Neuron (in vitro differentiated cells): ENCODE data around the gene ABCF2.

Source experiments
- H2AFZ ChIP-seq: one replicate; pipeline ENCODE4 v1.6.1; 2013; ENCODE audit warnings: low read depth, mild to moderate bottlenecking, inconsistent platforms, low read length, moderate library complexity
- H3K27me3 ChIP-seq: one replicate; pipeline ENCODE4 v1.6.1; 2013; ENCODE audit warnings: low read length; ENCODE audit not compliant: insufficient read depth
- H3K36me3 ChIP-seq: one replicate; pipeline ENCODE4 v1.6.1; 2013; ENCODE audit warnings: low read length; ENCODE audit not compliant: insufficient read depth
- H3K4me1 ChIP-seq: one replicate; pipeline ENCODE4 v1.6.1; 2013; ENCODE audit warnings: low read length; ENCODE audit not compliant: insufficient read depth
- H3K4me3 ChIP-seq: 2 replicates; pipeline ENCODE4 v1.5.1; 2013; ENCODE audit warnings: mild to moderate bottlenecking, low read length, moderate library complexity
- H3K9me3 ChIP-seq: one replicate; pipeline ENCODE4 v1.6.1; 2013; ENCODE audit warnings: low read length

Gene ABCF2

GRCh38 chr7:151250181-151251132 is 23.5 kb upstream of the ABCF2 start:
- Histone ChIP-seq H3K36me3 (no peaks in the 10 kb centered on the region), H3K27me3 (no peaks in the 10 kb centered on the region), H2AFZ (no peak overlapping the region), H3K9me3 (no peaks in the 10 kb centered on the region), H3K4me3 (peak overlapping the region; percentile 74), H3K4me1 (peaks cover 61% of the 10 kb centered on the region)

- Histone ChIP-seq H3K36me3 (no peaks in the 10 kb centered on the region), H3K4me1 (peaks cover 63% of the 10 kb centered on the region), H3K27me3 (no peaks in the 10 kb centered on the region)
Measured at GRCh38 chr7:151249732-151250072, 22.7 kb upstream of the ABCF2 start.

GRCh38 chr7:151249034-151249731 is 22.2 kb upstream of the ABCF2 start:
- Histone ChIP-seq H3K4me1 (peaks cover 65% of the 10 kb centered on the region), H2AFZ (peak overlapping the region; percentile 69), H3K9me3 (no peaks in the 10 kb centered on the region), H3K36me3 (no peaks in the 10 kb centered on the region), H3K27me3 (no peaks in the 10 kb centered on the region), H3K4me3 (peak overlapping the region; percentile 74)

More at GRCh38 chr7:151249732-151250072, 22.7 kb upstream of the ABCF2 start:
- peak overlapping the region; percentile 74 for H3K4me3 ChIP-seq
- H2AFZ ChIP-seq: peak overlapping the region; percentile 69
- H3K9me3 ChIP-seq: no peaks in the 10 kb centered on the region

- peak within 1 kb of the TSS; percentile 74 for H3K4me3 ChIP-seq
- peak within 1 kb of the TSS; percentile 69 for H2AFZ ChIP-seq
- H3K27me3 ChIP-seq: no peaks in the 10 kb centered on the region
- no peaks in the 10 kb centered on the region for H3K36me3 ChIP-seq
- H3K9me3 ChIP-seq: no peaks in the 10 kb centered on the region
- peaks cover 67% of the 10 kb centered on the region for H3K4me1 ChIP-seq
Measured at GRCh38 chr7:151248346-151249033, 21.5 kb upstream of the ABCF2 start, which contains the start of gene SMARCD3. Gene SMARCD3, minus strand, starts transcription at chr7:151248694. Its CDS starts 132 bp downstream, at chr7:151248562.

GRCh38 chr7:151247611-151248345 is 20.8 kb upstream of the ABCF2 start:
- Histone ChIP-seq H2AFZ (no peak overlapping the region), H3K36me3 (peaks cover 2% of the 10 kb centered on the region), H3K4me3 (peak overlapping the region; percentile 74), H3K4me1 (peaks cover 67% of the 10 kb centered on the region), H3K27me3 (no peaks in the 10 kb centered on the region), H3K9me3 (no peaks in the 10 kb centered on the region)

- Histone ChIP-seq H3K9me3 (no peaks in the 10 kb centered on the region), H3K4me3 (peak overlapping the region; percentile 74), H3K36me3 (peaks cover 6% of the 10 kb centered on the region), H3K4me1 (peaks cover 68% of the 10 kb centered on the region), H3K27me3 (no peaks in the 10 kb centered on the region), H2AFZ (no peak overlapping the region)
Measured at GRCh38 chr7:151246851-151247580, 20.0 kb upstream of the ABCF2 start.

- peak overlapping the region; percentile 8 for H3K4me3 ChIP-seq
- H2AFZ ChIP-seq: no peak overlapping the region
- H3K9me3 ChIP-seq: no peaks in the 10 kb centered on the region
- H3K27me3 ChIP-seq: no peaks in the 10 kb centered on the region
- H3K4me1 ChIP-seq: peaks cover 68% of the 10 kb centered on the region
- H3K36me3 ChIP-seq: peaks cover 14% of the 10 kb centered on the region
Measured at GRCh38 chr7:151246102-151246850, 19.3 kb upstream of the ABCF2 start.

- Histone ChIP-seq H3K9me3 (no peaks in the 10 kb centered on the region), H3K27me3 (no peaks in the 10 kb centered on the region), H2AFZ (no peak overlapping the region), H3K4me3 (no peak overlapping the region), H3K36me3 (peaks cover 21% of the 10 kb centered on the region), H3K4me1 (peaks cover 61% of the 10 kb centered on the region)
Measured at GRCh38 chr7:151245360-151246101, 18.5 kb upstream of the ABCF2 start.

- H3K27me3 ChIP-seq: no peaks in the 10 kb centered on the region
- no peak overlapping the region for H3K4me3 ChIP-seq
- H3K4me1 ChIP-seq: peaks cover 54% of the 10 kb centered on the region
- H3K36me3 ChIP-seq: peaks cover 26% of the 10 kb centered on the region
- H3K9me3 ChIP-seq: no peaks in the 10 kb centered on the region
- no peak overlapping the region for H2AFZ ChIP-seq
Measured at GRCh38 chr7:151244841-151245346, 17.9 kb upstream of the ABCF2 start.

GRCh38 chr7:151244196-151244840 is 17.3 kb upstream of the ABCF2 start:
- no peak overlapping the region for H2AFZ ChIP-seq
- H3K4me3 ChIP-seq: no peak overlapping the region
- H3K36me3 ChIP-seq: peaks cover 32% of the 10 kb centered on the region
- H3K27me3 ChIP-seq: no peaks in the 10 kb centered on the region
- H3K9me3 ChIP-seq: no peaks in the 10 kb centered on the region
- peaks cover 49% of the 10 kb centered on the region for H3K4me1 ChIP-seq
